Lower leg skin (tissue), 3 donors: ENCODE data around the gene DIP2C.

Source experiments
- CTCF ChIP-seq, 3 donors: fragments of 450-650 bp; IDR thresholded peaks; one replicate each; pipeline ENCODE4 v1.5.1; 2016; ENCODE audit warnings: antibody characterized with exemption in 3 of 3, mild to moderate bottlenecking in 3 of 3, moderate library complexity in 2 of 3
- POLR2A ChIP-seq, 2 donors: fragments of 450-650 bp; IDR thresholded peaks; one replicate each; pipeline ENCODE4 v1.6.1; 2016 to 2017; ENCODE audit warnings: antibody characterized with exemption in 2 of 2, mild to moderate bottlenecking in 1 of 2, moderate library complexity in 1 of 2

- TF ChIP-seq CTCF (IDR thresholded peaks at IDR 0.05) (no peak), POLR2A (IDR thresholded peaks at IDR 0.05) (no peak)
These were observed 184.0 kb downstream of the DIP2C start for GRCh38 chr10:505419-505818.
